ENCODE data around the gene LRRC8A.
"Not testable (repeated sequence)": the region's sequence is repeated elsewhere in the genome, so short reads cannot be mapped to it uniquely, and the experiment has no call there.

LRRC8A gene

DNA sequence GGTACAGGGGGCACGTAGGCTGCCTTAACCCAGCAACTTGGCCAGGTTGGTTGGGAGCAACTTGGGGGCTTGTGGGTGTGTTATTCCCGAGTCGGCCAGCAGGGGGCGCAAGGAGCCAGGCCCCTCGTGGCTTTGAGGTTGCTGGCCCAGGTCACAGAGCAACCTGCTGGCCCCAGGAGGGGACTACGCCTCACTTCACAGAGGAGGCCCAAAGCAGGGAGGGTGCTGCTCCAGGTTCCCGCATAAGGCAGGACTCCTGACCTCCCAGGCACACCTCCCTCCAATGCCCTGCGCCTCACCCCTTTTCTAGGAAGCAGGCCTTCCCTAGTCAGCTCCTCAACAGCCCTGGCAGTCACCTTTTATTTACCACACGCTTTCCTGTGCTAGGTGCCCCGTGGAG lies 18.3 kb upstream of the LRRC8A start:
- Histone ChIP-seq H3K36me3 (no peaks in the 10 kb centered on the region), H3K4me3 (no peak overlapping the region), H3K27me3 (no peaks in the 10 kb centered on the region), H3K4me1 (peaks cover 0 to 36% (median 23%) of the 10 kb centered on the region in 4 donors), H3K9me3 (no peaks in the 10 kb centered on the region), H3K27ac (peak overlapping the region; percentile 2 to 18)
- intact Hi-C loops (cut with DNase I; ENCODE audit: low total_unique reads), result loop anchor here (2.0 kb wide), 1 partner anchor 65 kb away; no protein-coding TSS in a partner anchor
- TF ChIP-seq CTCF (IDR thresholded peaks at IDR 0.05), result peak; percentile 93 to 96
- peak; percentile 51 to 84 for DNase-seq

DNA sequence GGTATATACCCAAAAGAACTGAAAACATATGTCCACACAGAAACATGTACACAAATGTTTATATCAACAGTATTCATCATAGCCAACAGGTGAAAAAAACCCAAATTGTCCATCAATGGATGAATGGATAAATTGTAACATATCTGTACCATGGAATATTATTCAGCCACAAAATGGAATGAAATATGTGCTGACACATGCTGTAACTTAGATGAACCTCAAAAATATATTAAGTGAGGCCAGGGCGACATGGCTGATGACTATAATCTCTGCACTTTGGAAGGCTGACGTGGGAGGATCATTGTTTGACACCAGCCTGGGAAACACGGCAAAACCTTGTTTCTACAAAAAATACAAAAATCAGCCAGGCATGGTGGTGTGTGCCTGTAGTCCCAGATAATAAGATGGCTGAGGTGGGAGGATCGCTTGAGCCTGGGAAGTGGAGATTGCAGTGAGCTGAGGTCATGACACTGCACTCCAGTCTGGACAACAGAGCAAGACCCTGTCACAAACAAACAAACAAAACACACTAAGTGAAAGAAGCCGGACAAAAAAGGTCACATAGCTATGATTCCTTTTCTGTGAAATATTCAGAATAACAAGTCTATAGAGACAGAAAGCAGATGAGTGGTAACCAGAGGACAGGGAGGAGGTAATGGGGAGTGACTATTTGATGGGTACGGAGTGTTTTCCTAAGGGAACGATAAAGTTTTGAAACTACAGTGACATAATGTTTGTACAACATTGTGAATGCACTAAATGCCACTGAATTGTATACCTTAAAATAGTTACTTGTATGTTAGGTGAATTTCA lies 11.6 kb upstream of the LRRC8A start:
- no peak for TF ChIP-seq CTCF (IDR thresholded peaks at IDR 0.05)

GRCh38 chr9:128870941-128871265 lies 11.0 kb upstream of the LRRC8A start:
- intact Hi-C loops (cut with DNase I; ENCODE audit: low total_unique reads); H3K4me3 ChIP-seq; H3K9me3 ChIP-seq; DNase-seq; H3K36me3 ChIP-seq; H3K27me3 ChIP-seq; H3K27ac ChIP-seq: not testable (repeated sequence)
- peaks cover 0 to 20% (median 14%) of the 10 kb centered on the region in 4 donors for H3K4me1 ChIP-seq

More for the DNA sequence above, 11.6 kb upstream of the LRRC8A start:
- no peaks in the 10 kb centered on the region for H3K9me3 ChIP-seq
- peaks cover 0 to 15% (median 9%) of the 10 kb centered on the region in 4 donors for H3K4me1 ChIP-seq
- intact Hi-C loops (cut with DNase I; ENCODE audit: low total_unique reads), result no loop called here
- DNase-seq, result no peak
- no peaks in the 10 kb centered on the region for H3K27me3 ChIP-seq
- H3K27ac ChIP-seq, result no peak overlapping the region
- peaks cover 0 to 7% (median 7%) of the 10 kb centered on the region in 3 donors for H3K36me3 ChIP-seq
- no peak overlapping the region for H3K4me3 ChIP-seq

GRCh38 chr9:128877852-128878251 lies 4.1 kb upstream of the LRRC8A start:
- Histone ChIP-seq H3K27me3 (no peaks in the 10 kb centered on the region), H3K36me3 (no peaks in the 10 kb centered on the region), H3K4me3 (no peak overlapping the region), H3K4me1 (peaks cover 7 to 70% (median 48%) of the 10 kb centered on the region in 4 donors), H3K27ac (peak overlapping the region; percentile 94 to 98), H3K9me3 (no peaks in the 10 kb centered on the region)
- intact Hi-C loops (cut with DNase I; ENCODE audit: low total_unique reads), result no loop called here
- no peak for TF ChIP-seq CTCF (IDR thresholded peaks at IDR 0.05)
- DNase-seq, result no peak

- Histone ChIP-seq H3K9me3 (no peaks in the 10 kb centered on the region), H3K27ac (peak overlapping the region; percentile 94 to 98), H3K4me1 (peaks cover 6 to 79% (median 64%) of the 10 kb centered on the region in 4 donors), H3K36me3 (peaks cover 5 to 32% (median 17%) of the 10 kb centered on the region in 3 donors), H3K4me3 (peak overlapping the region; percentile 84 to 96), H3K27me3 (no peaks in the 10 kb centered on the region)
- intact Hi-C loops (cut with DNase I; ENCODE audit: low total_unique reads), result loop anchor here (5.0 kb wide), 1 partner anchor 39 kb away; the partner anchor contains the start of gene PHYHD1
- DNase-seq, result no peak
- TF ChIP-seq CTCF (IDR thresholded peaks at IDR 0.05), result no peak
Measured at GRCh38 chr9:128882677-128883603, 1.0 kb downstream of the LRRC8A start.
